ENCODE measurements around the gene CEP20.

GRCh38 chr16:15876503-15876902 lies 11.9 kb downstream of the CEP20 start:
- TF ChIP-seq CTCF (IDR thresholded peaks at IDR 0.05) (no peak), POLR2A (IDR thresholded peaks at IDR 0.05) (no peak)

Measured in adrenal gland (tissue), 5 donors.